ENCODE measurements around the gene IL36G. TPM values are rescaled to one million over a fixed set of nuclear protein-coding genes. Genes with fewer than 3 reads are reported as not detected.

IL36G gene
- total and polyA plus RNA-seq, 2 of the 13 experiments (the other 11 are each of a cell fraction or from before 2014, with no cell fraction given) = not detected

DNA sequence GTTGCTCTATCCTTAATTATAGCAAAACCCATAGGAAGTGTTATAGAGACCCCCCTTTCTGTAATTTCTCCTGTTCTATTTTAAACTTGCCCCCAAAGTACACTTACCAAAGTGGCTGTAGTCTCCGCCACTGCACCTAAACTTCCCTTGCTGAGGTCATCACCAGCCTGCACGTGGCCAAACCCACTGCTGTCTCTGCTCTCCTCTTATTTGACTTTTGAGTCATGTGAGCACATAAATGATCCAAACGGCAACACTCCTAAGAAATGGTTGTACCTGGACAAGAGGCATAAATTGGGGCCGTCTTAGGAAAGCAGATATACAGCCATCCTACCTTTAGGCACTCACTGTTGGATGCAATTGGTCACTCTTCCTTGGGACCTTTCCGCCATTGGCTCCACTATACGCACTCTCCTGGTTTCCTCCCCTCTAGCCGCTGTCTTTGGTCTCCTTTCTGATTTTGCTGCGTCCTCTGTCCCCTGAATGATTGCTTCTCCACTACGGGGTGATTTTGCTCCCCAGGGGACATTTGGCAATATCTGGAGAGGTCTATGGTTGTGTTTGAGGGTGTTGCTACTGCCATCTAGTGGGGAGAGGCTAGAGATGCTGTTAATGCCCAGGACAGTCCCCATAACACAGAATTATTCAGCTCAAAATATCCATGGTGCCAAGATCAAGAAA, 19.2 kb upstream of the IL36G start (continued):
- TF ChIP-seq, protein P1, sequence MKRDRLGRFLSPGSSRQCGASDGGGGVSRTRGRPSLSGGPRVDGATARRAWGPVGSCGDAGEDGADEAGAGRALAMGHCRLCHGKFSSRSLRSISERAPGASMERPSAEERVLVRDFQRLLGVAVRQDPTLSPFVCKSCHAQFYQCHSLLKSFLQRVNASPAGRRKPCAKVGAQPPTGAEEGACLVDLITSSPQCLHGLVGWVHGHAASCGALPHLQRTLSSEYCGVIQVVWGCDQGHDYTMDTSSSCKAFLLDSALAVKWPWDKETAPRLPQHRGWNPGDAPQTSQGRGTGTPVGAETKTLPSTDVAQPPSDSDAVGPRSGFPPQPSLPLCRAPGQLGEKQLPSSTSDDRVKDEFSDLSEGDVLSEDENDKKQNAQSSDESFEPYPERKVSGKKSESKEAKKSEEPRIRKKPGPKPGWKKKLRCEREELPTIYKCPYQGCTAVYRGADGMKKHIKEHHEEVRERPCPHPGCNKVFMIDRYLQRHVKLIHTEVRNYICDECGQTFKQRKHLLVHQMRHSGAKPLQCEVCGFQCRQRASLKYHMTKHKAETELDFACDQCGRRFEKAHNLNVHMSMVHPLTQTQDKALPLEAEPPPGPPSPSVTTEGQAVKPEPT (CRISPR knock-in tag; IDR thresholded peaks at IDR 0.05; ENCODE audit: low read depth) = no peak
- TF ChIP-seq ATF7-NPFF (CRISPR knock-in tag; IDR thresholded peaks at IDR 0.05; ENCODE audit: low read depth) (no peak), RXRA (CRISPR knock-in tag; IDR thresholded peaks at IDR 0.05) (no peak), ZNF749 (CRISPR knock-in tag; IDR thresholded peaks at IDR 0.05; ENCODE audit: borderline replicate concordance) (no peak), TBP (CRISPR knock-in tag; IDR thresholded peaks at IDR 0.05) (no peak), NFYC (CRISPR knock-in tag; IDR thresholded peaks at IDR 0.05) (no peak), ZNF431 (CRISPR knock-in tag; IDR thresholded peaks at IDR 0.05; ENCODE audit: borderline replicate concordance, low read depth) (no peak), ARNT2 (CRISPR knock-in tag; IDR thresholded peaks at IDR 0.05; ENCODE audit: low read depth) (no peak), SRSF9 (IDR thresholded peaks at IDR 0.05; ENCODE audit: borderline replicate concordance, insufficient read depth, low read depth, low read length, poor library complexity, severe bottlenecking) (no peak), ZNF878 (CRISPR knock-in tag; IDR thresholded peaks at IDR 0.05) (peak; percentile 38; the same call in 1 of the 2 replicates), BORCS8-MEF2B (CRISPR knock-in tag; IDR thresholded peaks at IDR 0.05) (no peak), JUND (CRISPR knock-in tag; IDR thresholded peaks at IDR 0.05) (no peak), JUN (CRISPR knock-in tag; IDR thresholded peaks at IDR 0.05) (no peak), REPIN1 (CRISPR knock-in tag; IDR thresholded peaks at IDR 0.05; ENCODE audit: borderline replicate concordance, low read depth) (no peak), ZNF883 (CRISPR knock-in tag; IDR thresholded peaks at IDR 0.05; ENCODE audit: not compliant biosample characterization) (no peak), IKZF4 (CRISPR knock-in tag; IDR thresholded peaks at IDR 0.05; ENCODE audit: borderline replicate concordance, low read depth, not compliant biosample characterization) (no peak), ZSCAN31 (CRISPR knock-in tag; IDR thresholded peaks at IDR 0.05; ENCODE audit: low read depth) (no peak), NFE2 (CRISPR knock-in tag; IDR thresholded peaks at IDR 0.05) (no peak), ZNF121 (CRISPR knock-in tag; IDR thresholded peaks at IDR 0.05) (no peak), ZFP36L2 (CRISPR knock-in tag; IDR thresholded peaks at IDR 0.05) (no peak), HOXA7 (CRISPR knock-in tag; IDR thresholded peaks at IDR 0.05) (no peak), ATF7 (IDR thresholded peaks at IDR 0.05) (no peak), ATF7 (CRISPR knock-in tag; IDR thresholded peaks at IDR 0.05) (no peak)
- TF ChIP-seq, protein P2, sequence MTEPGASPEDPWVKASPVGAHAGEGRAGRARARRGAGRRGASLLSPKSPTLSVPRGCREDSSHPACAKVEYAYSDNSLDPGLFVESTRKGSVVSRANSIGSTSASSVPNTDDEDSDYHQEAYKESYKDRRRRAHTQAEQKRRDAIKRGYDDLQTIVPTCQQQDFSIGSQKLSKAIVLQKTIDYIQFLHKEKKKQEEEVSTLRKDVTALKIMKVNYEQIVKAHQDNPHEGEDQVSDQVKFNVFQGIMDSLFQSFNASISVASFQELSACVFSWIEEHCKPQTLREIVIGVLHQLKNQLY (CRISPR knock-in tag; IDR thresholded peaks at IDR 0.05) = no peak
- TF ChIP-seq, protein P3, sequence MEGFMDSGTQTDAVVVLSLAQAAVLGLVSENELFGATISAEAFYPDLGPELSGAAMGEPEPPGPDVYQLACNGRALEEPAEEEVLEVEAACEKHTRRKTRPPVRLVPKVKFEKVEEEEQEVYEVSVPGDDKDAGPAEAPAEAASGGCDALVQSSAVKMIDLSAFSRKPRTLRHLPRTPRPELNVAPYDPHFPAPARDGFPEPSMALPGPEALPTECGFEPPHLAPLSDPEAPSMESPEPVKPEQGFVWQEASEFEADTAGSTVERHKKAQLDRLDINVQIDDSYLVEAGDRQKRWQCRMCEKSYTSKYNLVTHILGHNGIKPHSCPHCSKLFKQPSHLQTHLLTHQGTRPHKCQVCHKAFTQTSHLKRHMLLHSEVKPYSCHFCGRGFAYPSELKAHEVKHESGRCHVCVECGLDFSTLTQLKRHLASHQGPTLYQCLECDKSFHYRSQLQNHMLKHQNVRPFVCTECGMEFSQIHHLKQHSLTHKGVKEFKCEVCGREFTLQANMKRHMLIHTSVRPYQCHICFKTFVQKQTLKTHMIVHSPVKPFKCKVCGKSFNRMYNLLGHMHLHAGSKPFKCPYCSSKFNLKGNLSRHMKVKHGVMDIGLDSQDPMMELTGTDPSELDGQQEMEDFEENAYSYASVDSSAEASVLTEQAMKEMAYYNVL (CRISPR knock-in tag; IDR thresholded peaks at IDR 0.05; ENCODE audit: borderline replicate concordance) = no peak
- TF ChIP-seq, protein P4, sequence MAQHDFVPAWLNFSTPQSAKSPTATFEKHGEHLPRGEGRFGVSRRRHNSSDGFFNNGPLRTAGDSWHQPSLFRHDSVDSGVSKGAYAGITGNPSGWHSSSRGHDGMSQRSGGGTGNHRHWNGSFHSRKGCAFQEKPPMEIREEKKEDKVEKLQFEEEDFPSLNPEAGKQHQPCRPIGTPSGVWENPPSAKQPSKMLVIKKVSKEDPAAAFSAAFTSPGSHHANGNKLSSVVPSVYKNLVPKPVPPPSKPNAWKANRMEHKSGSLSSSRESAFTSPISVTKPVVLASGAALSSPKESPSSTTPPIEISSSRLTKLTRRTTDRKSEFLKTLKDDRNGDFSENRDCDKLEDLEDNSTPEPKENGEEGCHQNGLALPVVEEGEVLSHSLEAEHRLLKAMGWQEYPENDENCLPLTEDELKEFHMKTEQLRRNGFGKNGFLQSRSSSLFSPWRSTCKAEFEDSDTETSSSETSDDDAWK (CRISPR knock-in tag; IDR thresholded peaks at IDR 0.05) = no peak

Measured in HepG2 (cell line).